Stimulated activated CD8-positive, alpha-beta memory T cell treated with anti-CD3 and anti-CD28 coated beads, Interleukin-15, amount 100 ng/mL, for 24 hours (primary cell): ENCODE data around the gene TEX51.

Experiments
- DNase-seq: peaks from one replicate; pipeline ENCODE4 v3.0.0-alpha.2; 2020; ENCODE audit warnings: low read depth

The TEX51 gene

GRCh38 chr2:126879348-126880298 lies 19.1 kb upstream of the TEX51 start:
- DNase-seq: no peak

GRCh38 chr2:126880324-126880723 lies 18.4 kb upstream of the TEX51 start:
- DNase-seq: no peak

- DNase-seq: no peak
Observed at GRCh38 chr2:126880817-126881216, 17.9 kb upstream of the TEX51 start.

- no peak for DNase-seq
Observed at GRCh38 chr2:126881591-126881990, 17.1 kb upstream of the TEX51 start.

- no peak for DNase-seq
Observed at GRCh38 chr2:126882181-126882580, 16.5 kb upstream of the TEX51 start.

GRCh38 chr2:126882736-126883665 lies 15.7 kb upstream of the TEX51 start:
- no peak for DNase-seq

GRCh38 chr2:126883666-126884040 lies 15.0 kb upstream of the TEX51 start:
- no peak for DNase-seq

GRCh38 chr2:126884861-126885750 lies 13.6 kb upstream of the TEX51 start:
- DNase-seq: no peak

GRCh38 chr2:126885751-126886210 lies 12.9 kb upstream of the TEX51 start:
- DNase-seq: no peak

GRCh38 chr2:126886211-126886915 lies 12.3 kb upstream of the TEX51 start:
- DNase-seq: peak; percentile 23

GRCh38 chr2:126886916-126887280 lies 11.8 kb upstream of the TEX51 start:
- DNase-seq: no peak

GRCh38 chr2:126887506-126887905 lies 11.2 kb upstream of the TEX51 start:
- no peak for DNase-seq

GRCh38 chr2:126888046-126888445 lies 10.6 kb upstream of the TEX51 start:
- DNase-seq: no peak

GRCh38 chr2:126889071-126889470 lies 9.6 kb upstream of the TEX51 start:
- DNase-seq: no peak

- DNase-seq: no peak
Observed at GRCh38 chr2:126889496-126890135, 9.1 kb upstream of the TEX51 start.

GRCh38 chr2:126890136-126890510 lies 8.6 kb upstream of the TEX51 start:
- no peak for DNase-seq

- DNase-seq: no peak
Observed at GRCh38 chr2:126890551-126891450, 7.9 kb upstream of the TEX51 start.

GRCh38 chr2:126891681-126892500 lies 6.8 kb upstream of the TEX51 start:
- DNase-seq: no peak

GRCh38 chr2:126893153-126893552 lies 5.5 kb upstream of the TEX51 start:
- no peak for DNase-seq
